Measurements from ENCODE around the gene OSBP2.
"Not testable (repeated sequence)": the region's sequence is repeated elsewhere in the genome, so short reads cannot be mapped to it uniquely, and the experiment has no call there.

Gene OSBP2

GRCh38 chr22:30728826-30729225 lies 34.2 kb downstream of the OSBP2 start:
- no peak for TF ChIP-seq CTCF (IDR thresholded peaks at IDR 0.05; ENCODE audit: low read depth, low read length, missing control alignments)
- no peak for DNase-seq (ENCODE audit: extremely low read depth, low read depth)
- H3K4me3 ChIP-seq (replicated peaks; ENCODE audit: low read depth, low read length), result no peak overlapping the region

- H3K4me3 ChIP-seq (replicated peaks; ENCODE audit: low read depth, low read length), result no peak overlapping the region
- no peak for DNase-seq (ENCODE audit: extremely low read depth, low read depth)
- TF ChIP-seq CTCF (IDR thresholded peaks at IDR 0.05; ENCODE audit: low read depth, low read length, missing control alignments), result no peak
These were observed 37.0 kb downstream of the OSBP2 start for GRCh38 chr22:30731658-30732057.

- DNase-seq (ENCODE audit: extremely low read depth, low read depth), result no peak
- TF ChIP-seq CTCF (IDR thresholded peaks at IDR 0.05; ENCODE audit: low read depth, low read length, missing control alignments), result no peak
- no peak overlapping the region for H3K4me3 ChIP-seq (replicated peaks; ENCODE audit: low read depth, low read length)
These were observed 37.8 kb downstream of the OSBP2 start for GRCh38 chr22:30732426-30732825.

GRCh38 chr22:30733181-30733631 lies 38.5 kb downstream of the OSBP2 start:
- no peak for TF ChIP-seq CTCF (IDR thresholded peaks at IDR 0.05; ENCODE audit: low read depth, low read length, missing control alignments)
- no peak for DNase-seq (ENCODE audit: extremely low read depth, low read depth)
- H3K4me3 ChIP-seq (replicated peaks; ENCODE audit: low read depth, low read length), result no peak overlapping the region

GRCh38 chr22:30740007-30740406 lies 45.3 kb downstream of the OSBP2 start:
- not testable (repeated sequence) for H3K4me3 ChIP-seq (replicated peaks; ENCODE audit: low read depth, low read length); DNase-seq (ENCODE audit: extremely low read depth, low read depth)

GRCh38 chr22:30740511-30740910 lies 45.8 kb downstream of the OSBP2 start:
- H3K4me3 ChIP-seq (replicated peaks; ENCODE audit: low read depth, low read length); DNase-seq (ENCODE audit: extremely low read depth, low read depth): not testable (repeated sequence)

GRCh38 chr22:30742291-30743256 lies 47.9 kb downstream of the OSBP2 start:
- no peak overlapping the region for H3K4me3 ChIP-seq (replicated peaks; ENCODE audit: low read depth, low read length)
- TF ChIP-seq CTCF (IDR thresholded peaks at IDR 0.05; ENCODE audit: low read depth, low read length, missing control alignments), result no peak
- no peak for DNase-seq (ENCODE audit: extremely low read depth, low read depth)

All from HFF-Myc (cell line).